Transverse colon (tissue), 4 donors: ENCODE results near the gene OR6J1.
"Not testable (repeated sequence)": the region's sequence is repeated elsewhere in the genome, so short reads cannot be mapped to it uniquely, and the experiment has no call there.

ENCODE experiments used
- CTCF ChIP-seq, 5 experiments: fragments of 200-600 bp in 3 of 5; fragments of 450-650 bp in 2 of 5; sonication (generic) in 3 of 5; IDR thresholded peaks; 1 replicate in 2 of 5; 2 replicates in 3 of 5; pipeline ENCODE4 v1.5.1; 2016 to 2017; ENCODE audit warnings: antibody characterized with exemption in 5 of 5, inconsistent platforms in 3 of 5, mild to moderate bottlenecking in 2 of 5, moderate library complexity in 1 of 5
- EP300 ChIP-seq: sonication (generic); formaldehyde crosslinking; IDR thresholded peaks from one replicate; pipeline ENCODE4 v1.6.1; 2017; ENCODE audit warnings: antibody characterized with exemption, low read depth
- POLR2A ChIP-seq: fragments of 450-650 bp; IDR thresholded peaks from one replicate; pipeline ENCODE4 v1.6.1; 2016; ENCODE audit warnings: antibody characterized with exemption, mild to moderate bottlenecking, moderate library complexity
- POLR2AphosphoS5 ChIP-seq, 3 donors: sonication (generic); formaldehyde crosslinking; IDR thresholded peaks; one replicate each; pipeline ENCODE4 v1.6.1; 2016; ENCODE audit warnings: antibody characterized with exemption in 3 of 3

GRCh38 chr14:22683428-22683827 is 39.3 kb upstream of the OR6J1 start:
- not testable (repeated sequence) for TF ChIP-seq CTCF (IDR thresholded peaks at IDR 0.05); POLR2A; EP300; POLR2AphosphoS5 (IDR thresholded peaks at IDR 0.05)
